Measurements from ENCODE around the gene PPP1R37.

PPP1R37 gene

GRCh38 chr19:45178262-45179071, 85.5 kb downstream of the PPP1R37 start, which contains the start of gene BLOC1S3:
Gene BLOC1S3 (plus strand): TSS chr19:45178784. CDS start chr19:45179297, 513 bp downstream.
- Histone ChIP-seq H3K36me3 (ENCODE audit: control insufficient read depth in 2 of 2, insufficient read depth in 1 of 2, low read length in 2 of 2) (peaks cover 8 to 9% of the 10 kb centered on the region in 2 experiments), H3K27ac (ENCODE audit: extremely low read depth, low read depth, low read length) (peak within 1 kb of the TSS; percentile 85), H3K9me3 (ENCODE audit: control insufficient read depth, insufficient read depth, low read depth, low read length) (no peaks in the 10 kb centered on the region), H3K4me3 (ENCODE audit: low read depth, low read length) (peak within 1 kb of the TSS; percentile 83), H3K4me1 (ENCODE audit: control insufficient read depth, insufficient read depth, low read length) (peaks cover 8% of the 10 kb centered on the region)
- POLR2A ChIA-PET = interaction anchor here (0.5 to 4.2 kb wide), 22 partner anchors 10 to 1087 kb away, joined by 3 to 54 read pairs (median 4); partner anchors contain the start of genes CLASRP, CLPTM1, ERCC2 and GEMIN7
- CTCF ChIA-PET = interaction anchor here (0.6 to 2.8 kb wide), 14 partner anchors 9 to 307 kb away, joined by 3 to 16 read pairs (median 4); no protein-coding TSS in a partner anchor
- peak; percentile 59 for TF ChIP-seq ZBTB26 (tag by site-specific recombination; optimal IDR thresholded peaks at IDR 0.05)
- TF ChIP-seq KLF9 (tag by site-specific recombination; IDR thresholded peaks at IDR 0.05; ENCODE audit: low read depth) = peak; percentile 89
- 0 out of 2 replicates have a peak, but pooled peaks have one; percentile 13 for TF ChIP-seq ZNF10 (tag by site-specific recombination; IDR thresholded peaks at IDR 0.05)
- TF ChIP-seq ZBTB8A (tag by site-specific recombination; IDR thresholded peaks at IDR 0.05) = no peak
- peak; percentile 97 for TF ChIP-seq SP3 (tag by site-specific recombination; IDR thresholded peaks at IDR 0.05)
- no peak for TF ChIP-seq ZNF211 (tag by site-specific recombination; IDR thresholded peaks at IDR 0.05; ENCODE audit: low read depth)
- TF ChIP-seq, protein P1, sequence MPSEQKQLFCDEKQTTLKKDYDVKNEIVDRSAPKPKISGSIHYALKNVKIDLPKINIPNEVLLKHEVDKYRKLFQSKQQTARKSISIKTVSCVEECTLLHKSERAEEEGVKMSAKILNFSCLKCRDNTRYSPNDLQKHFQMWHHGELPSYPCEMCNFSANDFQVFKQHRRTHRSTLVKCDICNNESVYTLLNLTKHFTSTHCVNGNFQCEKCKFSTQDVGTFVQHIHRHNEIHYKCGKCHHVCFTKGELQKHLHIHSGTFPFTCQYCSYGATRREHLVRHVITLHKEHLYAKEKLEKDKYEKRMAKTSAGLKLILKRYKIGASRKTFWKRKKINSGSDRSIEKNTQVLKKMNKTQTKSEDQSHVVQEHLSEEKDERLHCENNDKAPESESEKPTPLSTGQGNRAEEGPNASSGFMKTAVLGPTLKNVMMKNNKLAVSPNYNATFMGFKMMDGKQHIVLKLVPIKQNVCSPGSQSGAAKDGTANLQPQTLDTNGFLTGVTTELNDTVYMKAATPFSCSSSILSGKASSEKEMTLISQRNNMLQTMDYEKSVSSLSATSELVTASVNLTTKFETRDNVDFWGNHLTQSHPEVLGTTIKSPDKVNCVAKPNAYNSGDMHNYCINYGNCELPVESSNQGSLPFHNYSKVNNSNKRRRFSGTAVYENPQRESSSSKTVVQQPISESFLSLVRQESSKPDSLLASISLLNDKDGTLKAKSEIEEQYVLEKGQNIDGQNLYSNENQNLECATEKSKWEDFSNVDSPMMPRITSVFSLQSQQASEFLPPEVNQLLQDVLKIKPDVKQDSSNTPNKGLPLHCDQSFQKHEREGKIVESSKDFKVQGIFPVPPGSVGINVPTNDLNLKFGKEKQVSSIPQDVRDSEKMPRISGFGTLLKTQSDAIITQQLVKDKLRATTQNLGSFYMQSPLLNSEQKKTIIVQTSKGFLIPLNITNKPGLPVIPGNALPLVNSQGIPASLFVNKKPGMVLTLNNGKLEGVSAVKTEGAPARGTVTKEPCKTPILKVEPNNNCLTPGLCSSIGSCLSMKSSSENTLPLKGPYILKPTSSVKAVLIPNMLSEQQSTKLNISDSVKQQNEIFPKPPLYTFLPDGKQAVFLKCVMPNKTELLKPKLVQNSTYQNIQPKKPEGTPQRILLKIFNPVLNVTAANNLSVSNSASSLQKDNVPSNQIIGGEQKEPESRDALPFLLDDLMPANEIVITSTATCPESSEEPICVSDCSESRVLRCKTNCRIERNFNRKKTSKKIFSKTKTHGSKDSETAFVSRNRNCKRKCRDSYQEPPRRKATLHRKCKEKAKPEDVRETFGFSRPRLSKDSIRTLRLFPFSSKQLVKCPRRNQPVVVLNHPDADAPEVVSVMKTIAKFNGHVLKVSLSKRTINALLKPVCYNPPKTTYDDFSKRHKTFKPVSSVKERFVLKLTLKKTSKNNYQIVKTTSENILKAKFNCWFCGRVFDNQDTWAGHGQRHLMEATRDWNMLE (tag by site-specific recombination; conservative IDR thresholded peaks at IDR 0.05; ENCODE audit: low read depth) = peak; percentile 51
- TF ChIP-seq ZEB2 (tag by site-specific recombination; IDR thresholded peaks at IDR 0.05) = peak; percentile 29; the same call in 1 of the 2 replicates
- TF ChIP-seq, protein P2, sequence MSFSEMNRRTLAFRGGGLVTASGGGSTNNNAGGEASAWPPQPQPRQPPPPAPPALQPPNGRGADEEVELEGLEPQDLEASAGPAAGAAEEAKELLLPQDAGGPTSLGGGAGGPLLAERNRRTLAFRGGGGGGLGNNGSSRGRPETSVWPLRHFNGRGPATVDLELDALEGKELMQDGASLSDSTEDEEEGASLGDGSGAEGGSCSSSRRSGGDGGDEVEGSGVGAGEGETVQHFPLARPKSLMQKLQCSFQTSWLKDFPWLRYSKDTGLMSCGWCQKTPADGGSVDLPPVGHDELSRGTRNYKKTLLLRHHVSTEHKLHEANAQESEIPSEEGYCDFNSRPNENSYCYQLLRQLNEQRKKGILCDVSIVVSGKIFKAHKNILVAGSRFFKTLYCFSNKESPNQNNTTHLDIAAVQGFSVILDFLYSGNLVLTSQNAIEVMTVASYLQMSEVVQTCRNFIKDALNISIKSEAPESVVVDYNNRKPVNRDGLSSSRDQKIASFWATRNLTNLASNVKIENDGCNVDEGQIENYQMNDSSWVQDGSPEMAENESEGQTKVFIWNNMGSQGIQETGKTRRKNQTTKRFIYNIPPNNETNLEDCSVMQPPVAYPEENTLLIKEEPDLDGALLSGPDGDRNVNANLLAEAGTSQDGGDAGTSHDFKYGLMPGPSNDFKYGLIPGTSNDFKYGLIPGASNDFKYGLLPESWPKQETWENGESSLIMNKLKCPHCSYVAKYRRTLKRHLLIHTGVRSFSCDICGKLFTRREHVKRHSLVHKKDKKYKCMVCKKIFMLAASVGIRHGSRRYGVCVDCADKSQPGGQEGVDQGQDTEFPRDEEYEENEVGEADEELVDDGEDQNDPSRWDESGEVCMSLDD (tag by site-specific recombination; IDR thresholded peaks at IDR 0.05) = no peak
- TF ChIP-seq IKZF3 (tag by site-specific recombination; IDR thresholded peaks at IDR 0.05) = no peak
- TF ChIP-seq EGR2 (tag by site-specific recombination; IDR thresholded peaks at IDR 0.05; ENCODE audit: low read depth) = peak; percentile 38; the same call in 1 of the 2 replicates
- peak; percentile 36; the same call in 1 of the 2 replicates for TF ChIP-seq KLF7 (tag by site-specific recombination; IDR thresholded peaks at IDR 0.05; ENCODE audit: borderline replicate concordance)
- peak; percentile 61 for TF ChIP-seq GLIS1 (tag by site-specific recombination; IDR thresholded peaks at IDR 0.05)
- TF ChIP-seq KLF8 (tag by site-specific recombination; IDR thresholded peaks at IDR 0.05) = peak; percentile 3
- no peak for TF ChIP-seq FEZF1 (tag by site-specific recombination; IDR thresholded peaks at IDR 0.05)
- peak; percentile 55; the same call in 1 of the 2 replicates for TF ChIP-seq GLIS2 (tag by site-specific recombination; IDR thresholded peaks at IDR 0.05)
- TF ChIP-seq KLF16 (tag by site-specific recombination; IDR thresholded peaks at IDR 0.05) = peak; percentile 28
- peak; percentile 98 for TF ChIP-seq HOXD13 (CRISPR knock-in tag; IDR thresholded peaks at IDR 0.05; ENCODE audit: borderline replicate concordance)
- no peak for TF ChIP-seq ZNF121 (tag by site-specific recombination; IDR thresholded peaks at IDR 0.05)
- TF ChIP-seq ZNF660 (tag by site-specific recombination; IDR thresholded peaks at IDR 0.05) = peak; percentile 52; the same call in 1 of the 2 replicates
- TF ChIP-seq, protein P3, sequence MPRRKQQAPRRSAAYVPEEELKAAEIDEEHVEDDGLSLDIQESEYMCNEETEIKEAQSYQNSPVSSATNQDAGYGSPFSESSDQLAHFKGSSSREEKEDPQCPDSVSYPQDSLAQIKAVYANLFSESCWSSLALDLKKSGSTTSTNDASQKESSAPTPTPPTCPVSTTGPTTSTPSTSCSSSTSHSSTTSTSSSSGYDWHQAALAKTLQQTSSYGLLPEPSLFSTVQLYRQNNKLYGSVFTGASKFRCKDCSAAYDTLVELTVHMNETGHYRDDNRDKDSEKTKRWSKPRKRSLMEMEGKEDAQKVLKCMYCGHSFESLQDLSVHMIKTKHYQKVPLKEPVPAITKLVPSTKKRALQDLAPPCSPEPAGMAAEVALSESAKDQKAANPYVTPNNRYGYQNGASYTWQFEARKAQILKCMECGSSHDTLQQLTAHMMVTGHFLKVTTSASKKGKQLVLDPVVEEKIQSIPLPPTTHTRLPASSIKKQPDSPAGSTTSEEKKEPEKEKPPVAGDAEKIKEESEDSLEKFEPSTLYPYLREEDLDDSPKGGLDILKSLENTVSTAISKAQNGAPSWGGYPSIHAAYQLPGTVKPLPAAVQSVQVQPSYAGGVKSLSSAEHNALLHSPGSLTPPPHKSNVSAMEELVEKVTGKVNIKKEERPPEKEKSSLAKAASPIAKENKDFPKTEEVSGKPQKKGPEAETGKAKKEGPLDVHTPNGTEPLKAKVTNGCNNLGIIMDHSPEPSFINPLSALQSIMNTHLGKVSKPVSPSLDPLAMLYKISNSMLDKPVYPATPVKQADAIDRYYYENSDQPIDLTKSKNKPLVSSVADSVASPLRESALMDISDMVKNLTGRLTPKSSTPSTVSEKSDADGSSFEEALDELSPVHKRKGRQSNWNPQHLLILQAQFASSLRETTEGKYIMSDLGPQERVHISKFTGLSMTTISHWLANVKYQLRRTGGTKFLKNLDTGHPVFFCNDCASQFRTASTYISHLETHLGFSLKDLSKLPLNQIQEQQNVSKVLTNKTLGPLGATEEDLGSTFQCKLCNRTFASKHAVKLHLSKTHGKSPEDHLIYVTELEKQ (tag by site-specific recombination; IDR thresholded peaks at IDR 0.05; ENCODE audit: borderline replicate concordance) = no peak
- TF ChIP-seq ZXDB (tag by site-specific recombination; IDR thresholded peaks at IDR 0.05) = peak; percentile 63; the same call in 1 of the 2 replicates
- TF ChIP-seq ZFP69B (tag by site-specific recombination; IDR thresholded peaks at IDR 0.05) = no peak

Data from HEK293 (cell line).